HG02588 (cell line): ENCODE data around the gene IL21R.

Source experiments
- ATAC-seq: cut with Tn5 transposase; IDR thresholded peaks from one replicate; pipeline ENCODE4 v1.9.1; 2021; ENCODE audit warnings: mild to moderate bottlenecking, moderate library complexity; ENCODE audit not compliant: unreplicated experiment

The IL21R gene

DNA sequence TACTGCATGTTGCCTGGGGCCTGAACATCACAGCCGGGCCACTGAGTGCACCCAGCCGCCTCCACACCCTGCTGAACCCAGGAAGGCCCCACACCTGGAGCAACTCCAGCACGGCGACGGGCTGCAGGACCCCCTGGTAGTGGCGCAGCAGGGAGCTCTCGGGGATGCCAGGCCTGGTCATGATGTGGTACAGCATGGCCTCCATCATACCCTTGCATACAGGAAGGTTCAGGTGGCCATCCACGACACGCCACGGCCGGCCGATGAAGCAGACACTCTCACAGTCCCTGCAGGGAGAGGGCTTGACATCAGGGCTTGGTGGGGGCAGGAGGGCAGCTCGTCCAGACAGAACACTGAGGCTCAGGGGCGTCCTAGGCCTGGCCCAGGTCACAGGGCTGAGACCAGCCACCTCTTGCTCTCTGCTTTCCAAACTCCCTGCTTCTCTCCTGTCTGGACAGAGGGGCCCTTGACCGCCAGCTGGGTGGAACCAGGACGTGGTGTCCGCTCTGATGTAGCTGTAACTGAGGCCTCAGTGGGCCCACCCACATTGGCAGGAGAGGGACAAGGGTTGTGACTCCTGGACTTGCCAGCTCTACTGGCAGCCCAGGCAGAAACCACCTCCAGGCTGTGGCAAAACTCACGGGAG lies 60.3 kb downstream of the IL21R start:
- ATAC-seq, result no peak

DNA sequence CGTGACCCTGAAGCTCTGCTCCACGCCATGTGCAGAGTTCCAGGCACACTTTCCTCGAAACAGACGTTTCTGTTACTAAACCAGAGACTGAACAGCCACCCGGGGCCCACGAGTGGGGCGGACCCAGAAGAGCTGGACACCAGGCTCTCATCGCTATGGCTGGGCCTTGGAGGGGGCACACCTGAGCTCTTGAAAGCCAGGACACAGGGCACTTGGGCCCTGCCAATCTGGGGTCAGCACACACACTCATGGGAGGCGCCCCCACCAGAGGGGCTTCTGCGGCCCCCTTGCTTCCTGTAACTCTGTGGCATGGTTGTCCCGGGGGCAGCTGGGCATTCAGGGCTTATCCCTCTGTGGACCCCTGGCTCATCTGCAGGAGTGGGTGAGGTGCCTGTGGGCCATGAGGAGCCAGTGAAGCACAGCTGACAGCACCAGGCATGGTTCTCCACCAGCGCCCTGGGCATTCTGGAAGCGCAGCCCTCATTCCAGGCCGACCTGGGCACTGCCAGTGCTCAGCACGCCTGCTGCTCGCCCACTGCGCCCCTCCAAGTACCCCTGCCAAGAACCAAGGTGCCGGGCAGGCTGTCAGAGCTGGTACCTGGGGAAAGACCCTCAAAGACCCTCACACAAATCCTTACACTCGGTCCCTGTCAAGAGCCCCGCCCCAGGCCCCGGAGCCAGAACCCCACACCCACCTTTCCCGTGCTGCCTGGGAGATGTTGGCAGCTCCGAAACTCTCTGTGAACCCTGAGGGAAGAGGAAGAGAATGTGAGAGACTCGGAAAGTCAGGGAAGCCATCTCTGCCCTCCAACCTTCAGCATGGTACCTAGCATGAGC lies 61.1 kb downstream of the IL21R start:
- no peak for ATAC-seq

DNA sequence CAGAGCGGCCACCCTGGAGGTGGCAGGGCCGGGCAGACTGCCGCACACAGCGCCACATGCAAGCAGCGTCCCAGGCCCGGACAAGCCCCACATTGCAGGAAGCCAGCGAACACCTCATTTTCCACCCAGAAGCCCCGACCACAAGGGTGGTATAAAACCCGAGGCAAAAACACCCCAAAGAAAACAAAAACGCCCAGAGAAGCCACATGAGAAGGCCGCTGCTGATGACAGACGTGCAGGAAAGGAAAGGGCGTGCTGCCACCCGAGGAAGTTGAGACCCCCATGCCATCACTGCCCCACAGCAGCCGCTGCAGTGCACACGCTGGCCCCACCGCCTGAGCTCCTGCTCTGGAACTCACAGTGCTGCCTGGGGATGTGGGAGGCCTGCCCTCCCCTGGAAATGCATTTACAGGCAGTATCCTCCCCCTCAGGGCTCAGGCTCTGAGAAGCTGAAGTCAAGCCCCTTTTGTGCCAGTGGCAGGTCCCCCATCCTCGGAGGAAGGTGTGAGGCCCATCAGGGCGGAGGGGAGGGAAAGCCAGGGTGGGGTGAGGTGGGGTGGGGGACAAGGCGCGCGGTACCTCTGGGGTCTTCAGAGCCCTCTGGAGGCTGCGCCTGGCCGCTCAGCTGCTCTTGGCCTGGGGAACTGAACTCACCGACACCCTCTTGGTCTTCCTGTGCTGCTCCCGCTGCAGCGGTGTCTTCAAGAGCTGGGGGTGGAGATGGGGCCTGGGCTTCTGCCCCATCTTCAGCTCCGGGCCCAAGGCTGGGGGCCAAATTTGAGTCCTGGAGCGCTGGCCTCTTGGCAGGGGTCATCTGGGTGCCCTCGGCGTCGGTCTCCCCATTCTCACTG lies 62.0 kb downstream of the IL21R start:
- ATAC-seq, result no peak

DNA sequence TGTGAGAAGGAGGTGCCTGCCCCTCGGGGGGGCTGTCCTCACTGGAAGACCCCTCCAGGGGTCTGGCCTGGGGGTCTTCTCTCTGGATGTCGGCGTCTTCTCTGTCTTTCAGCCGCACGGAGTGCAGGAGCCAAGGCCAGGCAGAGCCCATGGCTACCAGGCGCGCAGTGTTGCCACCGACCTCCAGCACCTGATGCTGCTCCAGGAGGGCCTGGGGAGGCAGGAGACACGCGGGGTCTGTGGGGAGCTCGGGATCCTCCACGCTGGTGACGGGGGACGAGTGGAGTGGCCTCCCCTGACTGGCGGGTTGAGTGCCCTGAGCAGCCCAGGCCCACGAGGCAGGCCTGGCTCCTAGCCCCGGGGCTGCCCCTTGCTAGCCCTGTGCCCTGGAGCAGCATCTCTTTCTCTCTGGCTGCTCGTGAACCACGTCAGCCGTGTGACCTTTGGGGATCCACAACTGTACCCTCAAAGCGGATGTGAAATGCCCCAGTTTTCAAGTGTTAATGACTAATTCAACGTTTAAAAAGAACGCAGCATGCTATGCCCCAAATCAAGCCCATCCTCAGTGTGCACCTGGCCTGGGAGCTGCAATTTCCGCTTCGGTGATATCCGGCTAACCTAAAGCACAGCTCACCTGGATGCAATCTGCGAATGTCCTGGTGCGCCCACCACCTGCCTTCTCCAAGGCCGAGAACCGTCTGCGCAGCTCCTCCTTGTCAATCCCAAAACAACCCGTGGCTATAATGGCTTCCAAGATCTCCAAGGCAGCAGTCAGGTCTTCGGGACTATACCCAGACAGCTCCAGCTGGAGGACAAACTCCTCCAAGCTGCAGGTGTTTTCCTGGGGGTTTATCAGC lies 62.9 kb downstream of the IL21R start:
- ATAC-seq, result no peak

DNA sequence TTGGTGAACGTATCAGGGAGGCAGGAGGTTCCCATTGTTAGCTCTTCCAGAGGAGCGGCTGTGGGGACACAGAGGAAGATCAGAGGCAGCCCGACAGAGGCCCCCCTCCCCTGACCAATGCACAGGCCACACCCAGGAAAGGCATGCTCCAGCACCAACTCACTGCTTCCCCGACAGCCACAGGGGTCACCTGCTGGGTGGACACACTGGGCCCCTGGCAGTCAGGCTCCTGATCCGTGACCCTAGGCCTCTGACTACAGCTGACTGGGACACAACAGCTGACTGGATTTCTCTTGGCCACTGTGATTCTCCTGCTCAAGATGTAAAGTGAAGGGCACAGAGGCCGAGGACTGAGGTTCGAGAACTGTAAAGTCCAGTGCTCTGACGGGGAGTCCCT lies 63.5 kb downstream of the IL21R start:
- no peak for ATAC-seq

DNA sequence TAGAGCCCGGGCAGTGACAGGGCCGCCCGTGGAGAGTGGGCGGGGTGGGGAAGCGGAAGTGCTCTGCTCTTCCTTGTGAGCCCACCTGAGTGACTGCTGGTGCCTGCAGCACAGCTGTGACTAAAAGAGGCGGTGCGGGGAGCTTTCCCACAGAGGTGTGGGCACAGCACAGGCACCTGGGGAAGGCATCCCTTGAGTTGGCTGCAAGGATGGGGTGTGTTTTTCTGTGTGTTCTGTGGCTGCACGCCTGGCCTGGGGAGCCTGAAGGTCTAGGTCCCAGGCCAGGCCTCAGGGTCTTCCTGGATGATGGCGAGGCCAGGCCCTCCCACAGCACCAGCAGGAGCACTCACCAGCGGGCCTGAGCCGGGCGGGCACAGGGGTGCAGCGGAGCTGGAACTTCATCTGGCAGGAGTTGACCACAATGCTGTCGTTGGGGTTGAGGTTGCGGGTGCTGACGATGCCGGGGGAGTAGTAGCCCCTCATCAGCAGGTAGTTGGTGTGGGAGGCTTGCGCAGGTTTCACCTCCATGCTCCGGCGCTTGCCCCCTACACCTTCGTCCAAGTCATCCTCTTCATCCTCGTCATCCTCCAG lies 67.1 kb downstream of the IL21R start:
- ATAC-seq, result no peak

DNA sequence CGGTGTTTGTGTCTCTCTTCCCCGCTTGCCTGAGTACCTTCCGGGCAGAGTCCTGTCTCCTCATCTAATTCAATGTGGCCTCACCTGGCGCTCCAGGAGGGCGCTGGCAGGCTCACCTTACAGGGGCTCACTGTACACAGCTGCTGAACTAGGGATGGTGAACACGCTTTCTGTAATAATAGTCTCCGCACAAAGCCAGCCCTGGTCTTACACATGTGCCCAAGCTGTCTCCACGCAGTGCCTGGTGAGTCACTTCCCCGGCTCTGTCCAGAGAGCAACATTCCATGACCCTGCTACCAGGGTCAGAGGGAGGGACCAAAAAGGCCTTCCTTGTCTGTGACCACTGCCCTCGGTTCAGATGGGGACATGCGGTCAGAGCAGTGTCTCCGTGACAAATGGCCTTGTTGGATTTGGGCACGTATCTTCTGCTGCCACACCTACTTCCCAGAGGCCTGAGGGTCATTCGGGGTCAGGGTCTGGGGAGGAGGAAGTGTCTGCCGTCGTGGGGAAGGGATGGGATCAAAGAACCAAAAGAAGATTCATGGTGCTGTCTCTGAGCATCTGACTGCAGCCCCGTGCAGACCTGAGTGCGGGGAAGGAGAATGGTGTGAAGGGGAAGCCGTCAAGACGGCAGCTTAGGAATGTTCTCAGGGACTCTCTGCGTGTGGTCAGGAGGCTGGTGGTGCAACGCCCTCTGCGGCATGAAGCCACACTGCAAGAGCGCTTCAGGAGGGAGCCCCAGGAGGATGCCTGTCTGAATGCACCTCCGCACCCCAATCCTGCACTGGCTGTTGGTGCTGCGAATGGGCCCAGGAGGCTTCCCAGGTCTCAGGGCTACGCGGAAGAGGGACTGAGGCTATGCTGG lies 68.8 kb downstream of the IL21R start:
- ATAC-seq, result no peak

DNA sequence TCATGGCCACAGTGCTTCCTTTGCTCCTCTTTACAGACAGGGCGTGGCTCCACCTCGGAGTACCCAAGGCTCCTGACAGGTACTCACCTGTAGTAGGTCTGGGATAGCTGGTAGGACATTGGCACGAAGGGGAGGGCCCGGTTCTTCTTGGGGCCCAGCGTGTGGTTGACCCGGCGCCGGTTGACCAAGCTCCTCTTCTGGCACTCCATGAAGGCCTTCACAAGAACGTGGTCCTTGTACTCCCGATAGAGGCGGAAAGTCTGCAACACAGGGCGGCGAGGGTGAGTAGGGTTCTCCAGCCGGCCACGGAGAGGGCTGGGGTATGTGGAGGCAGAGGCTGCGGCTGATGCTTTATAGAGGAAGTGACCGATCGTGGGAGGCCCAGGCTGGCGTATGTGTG lies 69.7 kb downstream of the IL21R start:
- no peak for ATAC-seq

DNA sequence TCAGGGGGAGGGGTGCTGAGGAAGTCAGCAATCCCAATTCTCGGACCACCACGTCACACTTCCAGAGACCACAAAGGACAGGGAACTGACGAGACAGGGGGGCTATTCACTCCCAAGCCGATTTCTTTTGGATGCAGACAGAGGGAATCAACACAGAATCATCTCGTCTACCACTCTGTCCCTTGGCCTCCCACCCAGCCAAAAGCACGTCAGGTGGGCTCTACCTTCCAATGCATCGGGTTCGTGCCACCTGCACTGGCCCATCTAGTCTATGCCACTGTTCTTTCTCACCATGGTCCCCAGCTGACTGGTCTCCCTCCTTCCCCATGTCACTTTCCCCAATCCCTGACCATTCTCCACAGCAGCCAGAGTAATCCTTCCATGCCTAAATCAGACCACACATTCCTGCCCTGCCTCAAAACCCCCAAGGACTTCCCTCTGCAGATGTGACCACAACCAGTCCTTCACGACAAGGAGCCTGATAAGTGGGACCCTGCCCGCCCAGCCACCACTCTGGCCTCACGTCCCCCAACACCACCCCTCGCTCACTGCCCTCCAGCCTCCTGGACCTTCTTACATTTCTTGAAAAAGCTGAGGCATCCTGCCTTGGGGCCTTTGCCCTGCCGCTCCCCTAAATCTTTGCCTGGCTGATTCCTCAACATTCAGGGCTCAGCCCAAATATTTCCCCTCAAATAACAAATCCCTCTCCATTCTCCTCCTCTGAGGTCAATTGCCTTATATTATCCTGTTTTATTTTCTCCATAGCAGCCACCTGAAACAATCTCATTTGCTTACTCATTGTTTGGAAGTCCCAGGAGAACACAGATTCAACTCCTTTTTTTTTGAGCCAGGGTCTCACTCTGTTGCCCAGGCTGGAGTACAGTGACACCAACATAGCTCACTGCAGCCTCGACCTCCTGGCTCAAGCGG lies 70.4 kb downstream of the IL21R start:
- no peak for ATAC-seq

DNA sequence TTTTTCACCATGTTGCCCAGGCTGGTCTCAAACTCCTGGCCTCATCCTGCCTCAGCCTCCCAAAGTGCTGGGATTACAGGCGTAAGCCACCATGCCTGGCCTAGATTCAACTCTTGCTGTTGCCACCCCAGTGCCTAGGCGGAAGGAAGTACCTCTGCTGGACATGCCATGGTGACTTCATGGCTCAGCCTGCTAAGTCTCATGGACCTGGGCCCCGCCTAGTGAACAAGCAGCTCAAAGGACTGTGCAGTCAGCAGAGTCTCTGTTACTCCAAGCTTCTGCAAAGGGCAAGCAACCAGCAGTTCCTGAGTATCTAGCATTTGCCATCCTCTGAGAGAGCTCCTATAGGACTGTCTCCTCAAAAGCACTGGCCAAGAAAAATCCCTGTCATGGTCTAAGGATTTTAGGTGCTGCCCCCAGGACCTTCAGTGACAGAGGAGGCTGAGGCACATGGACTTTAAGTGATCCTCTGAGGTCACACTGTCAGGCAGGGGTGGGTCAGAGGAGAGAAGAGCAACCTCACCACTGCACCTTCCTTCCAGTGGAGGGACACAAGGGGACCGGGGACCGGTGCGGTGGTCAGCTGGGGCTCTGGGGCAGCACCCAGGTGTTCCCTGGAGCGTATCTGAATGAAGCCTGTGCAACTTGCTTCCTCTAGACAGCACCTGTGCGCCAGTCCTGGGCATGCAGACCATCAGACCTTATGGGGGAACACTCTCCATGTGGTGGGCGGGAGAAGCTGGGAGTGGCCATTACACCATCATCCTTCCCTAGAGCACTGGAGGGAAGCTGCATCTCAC lies 71.3 kb downstream of the IL21R start:
- ATAC-seq, result no peak

DNA sequence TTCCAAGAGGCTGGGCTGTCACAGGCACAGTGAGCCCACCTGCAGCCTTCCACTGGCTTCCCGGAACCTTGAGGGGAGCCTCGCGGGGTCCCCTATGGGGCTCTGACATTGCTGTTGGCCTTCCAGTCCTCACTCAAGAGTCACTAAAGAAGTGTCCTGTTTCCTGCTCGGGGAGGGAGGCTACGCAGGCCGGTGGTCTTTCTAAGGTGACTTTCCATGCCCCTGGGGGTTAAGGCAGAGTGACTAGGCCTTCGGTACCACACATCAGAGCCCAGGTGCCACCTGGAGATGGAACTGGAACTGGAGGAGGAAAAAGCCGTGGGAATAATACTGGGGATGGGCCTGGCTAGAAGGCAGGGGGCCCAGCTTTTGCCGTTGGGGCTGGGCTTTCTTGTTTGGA lies 72.1 kb downstream of the IL21R start:
- no peak for ATAC-seq

DNA sequence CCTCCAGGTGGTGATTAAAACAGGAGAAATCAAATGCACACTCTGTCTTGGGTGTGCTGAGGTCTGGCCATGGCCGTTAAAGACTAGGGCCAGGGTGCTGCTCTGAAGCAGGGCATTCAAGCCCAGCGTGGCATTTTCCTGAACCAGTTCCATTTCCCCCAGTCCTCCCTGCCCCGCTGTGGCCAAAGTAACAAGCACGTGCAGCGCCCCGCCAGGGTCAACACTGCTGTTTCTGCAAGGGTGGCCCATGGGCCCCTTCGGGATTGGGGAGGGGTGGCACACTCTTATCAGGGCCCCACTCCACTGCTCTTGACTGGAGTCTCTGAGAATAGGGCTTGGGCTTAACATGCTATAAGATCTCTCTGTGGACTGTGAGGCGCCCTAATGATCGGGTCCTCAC lies 72.9 kb downstream of the IL21R start:
- no peak for ATAC-seq

DNA sequence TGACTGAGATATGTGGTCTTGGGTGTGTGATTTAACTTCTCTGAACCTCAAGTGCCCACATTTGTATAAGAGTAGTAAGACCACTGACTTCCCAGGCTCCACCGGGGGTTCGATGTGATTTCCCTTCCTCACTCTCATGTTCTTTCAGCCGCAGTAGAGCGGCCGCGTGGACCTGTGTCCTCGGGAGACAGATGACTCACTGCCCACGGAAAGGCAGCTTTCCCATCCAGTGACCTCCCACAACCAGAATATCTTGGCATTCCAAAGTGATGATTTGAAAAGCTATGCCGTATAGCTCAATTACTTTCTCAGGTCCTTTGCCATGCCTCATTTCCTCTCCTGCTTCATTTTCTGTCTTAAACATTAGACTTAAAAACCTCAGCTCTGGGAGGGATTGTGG lies 73.6 kb downstream of the IL21R start:
- no peak for ATAC-seq

DNA sequence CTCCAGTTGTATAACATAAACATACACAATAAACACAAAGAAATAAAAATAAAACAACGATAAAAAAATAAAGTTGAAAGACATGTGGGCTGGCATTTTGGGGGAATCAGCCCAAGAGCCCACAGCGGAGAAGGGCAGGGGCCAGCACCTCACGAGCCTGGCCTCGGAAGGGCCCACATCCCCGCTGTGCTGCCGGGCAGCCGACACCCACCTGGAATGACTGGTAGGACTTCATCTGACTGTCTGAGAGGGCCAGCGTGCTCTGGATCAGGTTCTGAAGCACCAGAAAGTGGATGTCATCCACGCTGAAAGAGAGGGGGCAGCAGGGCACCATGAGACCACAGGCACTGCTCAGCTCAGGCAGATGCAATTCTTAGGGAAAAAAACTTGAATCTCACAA lies 74.3 kb downstream of the IL21R start:
- no peak for ATAC-seq

DNA sequence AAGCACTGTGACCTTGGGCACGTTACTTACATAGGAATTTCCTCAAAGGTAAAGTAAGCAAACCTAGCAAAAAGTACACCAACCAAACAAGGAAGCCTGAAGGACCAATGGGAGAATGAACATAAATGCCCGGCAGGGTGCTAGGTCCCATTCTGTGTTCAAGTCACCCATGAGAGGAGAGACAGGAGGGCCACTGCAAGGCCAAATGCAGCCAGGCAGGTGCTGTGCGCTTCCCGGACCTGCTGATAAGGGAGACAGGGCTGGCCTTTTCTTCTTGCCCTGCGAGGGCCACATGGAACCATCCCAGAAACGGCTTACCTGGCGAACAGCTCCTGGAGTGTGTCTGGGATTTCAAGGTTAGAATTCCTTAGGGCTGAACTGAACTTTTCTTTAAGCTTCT lies 78.8 kb downstream of the IL21R start:
- no peak for ATAC-seq

DNA sequence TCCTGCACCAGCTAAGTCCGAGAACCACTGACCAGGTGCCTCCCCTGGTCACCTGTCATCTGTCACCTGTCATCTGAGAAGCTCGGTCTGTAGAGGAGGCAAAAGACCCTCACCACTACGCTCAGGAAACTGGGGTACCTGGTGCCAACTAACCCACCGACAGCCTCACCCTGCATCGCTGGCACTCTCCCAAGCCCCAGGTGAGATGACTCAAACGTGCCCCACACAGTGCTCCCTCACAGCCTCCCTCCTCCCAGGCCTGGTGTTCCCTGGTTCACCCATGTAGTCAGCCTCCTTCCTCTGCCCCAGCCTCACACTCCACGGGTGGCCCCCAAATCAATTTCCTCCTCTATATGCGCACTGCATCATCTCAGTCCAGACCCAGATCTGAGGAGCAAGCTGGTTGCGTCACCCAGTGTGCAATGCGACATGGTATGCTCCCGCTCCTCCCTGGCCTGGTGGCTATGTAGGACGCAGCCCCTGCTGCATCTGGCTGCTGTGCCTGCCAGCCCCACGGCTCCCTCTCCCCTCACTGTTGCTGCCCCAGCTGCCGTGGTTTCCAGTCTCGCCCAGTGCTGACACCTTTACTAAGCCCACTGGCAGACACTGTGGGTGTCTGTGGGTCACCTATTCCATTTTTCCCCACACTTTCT lies 79.4 kb downstream of the IL21R start:
- no peak for ATAC-seq
